ENCODE measurements around the gene HINFP. TPM values are rescaled to one million over a fixed set of nuclear protein-coding genes. Genes with fewer than 3 reads are reported as not detected.

The HINFP gene
- total and polyA plus RNA-seq, 4 donors, result 6.4 to 14.3 (median 8.3) TPM

DNA sequence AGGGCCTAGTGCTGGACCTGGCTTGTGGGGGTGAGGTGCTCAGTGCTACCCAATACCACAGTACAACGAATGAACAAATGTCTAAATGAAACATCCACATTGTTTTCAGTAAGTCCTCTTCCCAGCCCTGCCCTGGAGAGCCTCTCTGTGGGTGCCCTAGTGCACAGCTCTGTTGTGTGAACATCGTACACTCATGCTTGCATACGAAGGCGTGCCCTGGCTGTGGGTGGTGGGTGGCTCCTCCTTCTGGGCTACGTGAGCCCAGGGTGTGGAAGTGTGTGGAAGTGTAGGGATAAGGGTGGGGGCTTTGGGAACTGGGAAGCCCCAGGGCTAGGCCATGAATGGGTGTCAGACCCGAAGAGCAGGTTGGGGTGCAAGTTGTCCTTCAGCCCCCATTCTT is 46.6 kb downstream of the HINFP start (continued):
- TF ChIP-seq, protein P1, sequence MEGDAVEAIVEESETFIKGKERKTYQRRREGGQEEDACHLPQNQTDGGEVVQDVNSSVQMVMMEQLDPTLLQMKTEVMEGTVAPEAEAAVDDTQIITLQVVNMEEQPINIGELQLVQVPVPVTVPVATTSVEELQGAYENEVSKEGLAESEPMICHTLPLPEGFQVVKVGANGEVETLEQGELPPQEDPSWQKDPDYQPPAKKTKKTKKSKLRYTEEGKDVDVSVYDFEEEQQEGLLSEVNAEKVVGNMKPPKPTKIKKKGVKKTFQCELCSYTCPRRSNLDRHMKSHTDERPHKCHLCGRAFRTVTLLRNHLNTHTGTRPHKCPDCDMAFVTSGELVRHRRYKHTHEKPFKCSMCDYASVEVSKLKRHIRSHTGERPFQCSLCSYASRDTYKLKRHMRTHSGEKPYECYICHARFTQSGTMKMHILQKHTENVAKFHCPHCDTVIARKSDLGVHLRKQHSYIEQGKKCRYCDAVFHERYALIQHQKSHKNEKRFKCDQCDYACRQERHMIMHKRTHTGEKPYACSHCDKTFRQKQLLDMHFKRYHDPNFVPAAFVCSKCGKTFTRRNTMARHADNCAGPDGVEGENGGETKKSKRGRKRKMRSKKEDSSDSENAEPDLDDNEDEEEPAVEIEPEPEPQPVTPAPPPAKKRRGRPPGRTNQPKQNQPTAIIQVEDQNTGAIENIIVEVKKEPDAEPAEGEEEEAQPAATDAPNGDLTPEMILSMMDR (IDR thresholded peaks at IDR 0.05; ENCODE audit: low read depth, low read length, missing input control), result no peak
- no peak for TF ChIP-seq RXRA (IDR thresholded peaks at IDR 0.05)
- TF ChIP-seq JUND (IDR thresholded peaks at IDR 0.05), result no peak
- no peak for TF ChIP-seq HNF4A (conservative IDR thresholded peaks at IDR 0.05)
- no peak for TF ChIP-seq FOXA1 (IDR thresholded peaks at IDR 0.05)
- TF ChIP-seq, protein P2, sequence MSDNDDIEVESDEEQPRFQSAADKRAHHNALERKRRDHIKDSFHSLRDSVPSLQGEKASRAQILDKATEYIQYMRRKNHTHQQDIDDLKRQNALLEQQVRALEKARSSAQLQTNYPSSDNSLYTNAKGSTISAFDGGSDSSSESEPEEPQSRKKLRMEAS (IDR thresholded peaks at IDR 0.05), result no peak
- TF ChIP-seq, protein P3, sequence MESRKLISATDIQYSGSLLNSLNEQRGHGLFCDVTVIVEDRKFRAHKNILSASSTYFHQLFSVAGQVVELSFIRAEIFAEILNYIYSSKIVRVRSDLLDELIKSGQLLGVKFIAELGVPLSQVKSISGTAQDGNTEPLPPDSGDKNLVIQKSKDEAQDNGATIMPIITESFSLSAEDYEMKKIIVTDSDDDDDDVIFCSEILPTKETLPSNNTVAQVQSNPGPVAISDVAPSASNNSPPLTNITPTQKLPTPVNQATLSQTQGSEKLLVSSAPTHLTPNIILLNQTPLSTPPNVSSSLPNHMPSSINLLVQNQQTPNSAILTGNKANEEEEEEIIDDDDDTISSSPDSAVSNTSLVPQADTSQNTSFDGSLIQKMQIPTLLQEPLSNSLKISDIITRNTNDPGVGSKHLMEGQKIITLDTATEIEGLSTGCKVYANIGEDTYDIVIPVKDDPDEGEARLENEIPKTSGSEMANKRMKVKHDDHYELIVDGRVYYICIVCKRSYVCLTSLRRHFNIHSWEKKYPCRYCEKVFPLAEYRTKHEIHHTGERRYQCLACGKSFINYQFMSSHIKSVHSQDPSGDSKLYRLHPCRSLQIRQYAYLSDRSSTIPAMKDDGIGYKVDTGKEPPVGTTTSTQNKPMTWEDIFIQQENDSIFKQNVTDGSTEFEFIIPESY (IDR thresholded peaks at IDR 0.05), result no peak

DNA sequence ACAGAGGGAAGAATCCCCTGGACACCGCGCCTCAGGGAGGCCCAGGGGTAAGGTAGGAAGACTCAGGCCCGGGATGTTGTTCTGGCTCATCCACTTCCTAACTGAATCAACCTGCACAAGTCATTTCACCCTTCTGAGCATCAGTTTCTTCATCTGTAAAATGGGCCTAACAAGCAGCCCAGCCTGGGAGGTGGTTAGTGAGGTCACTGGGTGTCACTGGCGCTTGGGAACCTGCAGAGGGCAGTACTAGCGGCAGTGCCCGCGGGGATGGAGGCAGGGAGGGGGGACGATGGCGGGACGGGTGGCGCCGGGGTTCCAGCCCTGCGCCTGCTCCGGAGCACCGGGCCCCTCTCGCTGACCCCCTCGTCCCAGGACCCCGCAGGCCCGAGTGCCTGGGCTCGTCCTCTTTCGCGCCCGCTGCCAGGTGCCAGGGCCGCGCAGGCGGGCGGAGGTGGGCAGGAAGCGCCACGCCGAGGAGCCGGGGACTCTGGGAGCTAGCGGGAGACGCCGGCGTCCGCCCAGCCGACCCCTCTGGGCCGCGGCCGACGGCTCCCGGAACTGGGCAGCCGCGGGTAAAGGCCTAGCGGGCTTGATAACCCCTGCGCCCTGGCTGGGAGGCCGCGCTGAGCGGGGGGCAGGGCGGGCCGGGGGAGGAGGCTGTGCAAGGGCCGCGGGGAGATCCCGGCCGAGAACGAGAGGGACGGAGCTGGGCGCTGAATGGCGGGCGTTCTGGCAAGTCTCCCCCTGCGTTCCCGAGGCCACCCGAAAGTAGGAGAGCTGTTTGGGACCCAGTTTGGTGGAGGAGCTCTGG is 47.3 kb downstream of the HINFP start, which contains the start of gene NLRX1:
NLRX1 (plus strand) TSS at position 255 of the 811 bp plus-strand sequence. CDS start 2,679 bp downstream, outside the sequence.
- H3K9me3 ChIP-seq (ENCODE audit: control insufficient read depth in 4 of 4, low read length in 3 of 4), result no peaks in the 10 kb centered on the region
- peak; percentile 11 for TF ChIP-seq FOXA2 (IDR thresholded peaks at IDR 0.05)
- TF ChIP-seq RAD21 (IDR thresholded peaks at IDR 0.05), result peak; percentile 67 to 79
- TF ChIP-seq SP1 (IDR thresholded peaks at IDR 0.05), result no peak
- peak; percentile 35 for TF ChIP-seq TAF1 (conservative IDR thresholded peaks at IDR 0.05)
- TF ChIP-seq YY1 (IDR thresholded peaks at IDR 0.05), result peak; percentile 75
- peak in 1 of 2 donors; percentile 62 for TF ChIP-seq RXRA (IDR thresholded peaks at IDR 0.05)
- TF ChIP-seq JUND (IDR thresholded peaks at IDR 0.05), result peak; percentile 45 to 57
- TF ChIP-seq GABPA (IDR thresholded peaks at IDR 0.05 in 1 of 2, conservative IDR thresholded peaks at IDR 0.05 in 1 of 2), result no peak
- TF ChIP-seq, protein P3 (IDR thresholded peaks at IDR 0.05), result no peak
- TF ChIP-seq, protein P2 (IDR thresholded peaks at IDR 0.05), result no peak
- TF ChIP-seq NR2F2 (IDR thresholded peaks at IDR 0.05), result peak; percentile 43
- TF ChIP-seq, protein P1 (IDR thresholded peaks at IDR 0.05; ENCODE audit: low read depth, low read length, missing input control), result peak; percentile 94
- H3K4me3 ChIP-seq (ENCODE audit: low read depth in 1 of 3, low read length in 3 of 3), result peak within 1 kb of the TSS; percentile 78 to 86 (median 83)
- H3K27me3 ChIP-seq (ENCODE audit: control insufficient read depth in 4 of 4, insufficient read depth in 4 of 4, low read length in 3 of 4), result no peaks in the 10 kb centered on the region
- peaks cover 3 to 8% (median 5%) of the 10 kb centered on the region in 4 donors for H3K4me1 ChIP-seq (ENCODE audit: control insufficient read depth in 4 of 4, insufficient read depth in 4 of 4, low read length in 3 of 4)
- peaks cover 0 to 4% (median 0%) of the 10 kb centered on the region in 4 donors for H3K36me3 ChIP-seq (ENCODE audit: control insufficient read depth in 4 of 4, insufficient read depth in 3 of 4, low read depth in 1 of 4, low read length in 3 of 4)
- peak; percentile 84 for DNase-seq (ENCODE audit: low spot score)
- peak within 1 kb of the TSS; percentile 67 to 76 for H3K9ac ChIP-seq (ENCODE audit: low read depth in 1 of 2, low read length in 2 of 2)
- peak within 1 kb of the TSS; percentile 86 to 90 for H3K27ac ChIP-seq (ENCODE audit: low read depth in 1 of 2, low read length in 2 of 2)
- WGBS, result 4% methylated on average over 63 of the region's 63 CpGs
